HepG2 (cell line): Measurements from ENCODE around the gene ZFAND2A. TPM values are rescaled to one million over a fixed set of nuclear protein-coding genes. Genes with fewer than 3 reads are reported as not detected.

Experiments used
- ATAC-seq: fragments of 200-7000 bp; cut with Tn5 transposase; 3 replicates; pipeline ENCODE4 v1.9.1; 2020; ENCODE audit warnings: mild to moderate bottlenecking, moderate library complexity
- BruUV-seq: library from RNA; stranded (reverse); fragments of 400-500 nt; replicated peaks from 2 replicates; lab custom pipeline; 2021; lab: Mats Ljungman, UMichigan
- CTCF ChIA-PET: fragments of 300-600 bp; formaldehyde crosslinking; extraction: SDS; loops from one replicate; lab custom pipeline; 2021; ENCODE audit warnings: low total read pairs, inconsistent platforms, low intra/inter-chr PET ratio; lab: Yijun Ruan, JAX
- POLR2A ChIA-PET: fragments of 350-600 bp; sonication (Branson Sonifier 250); formaldehyde crosslinking; loops from one replicate; lab custom pipeline; 2020; ENCODE audit warnings: antibody characterized with exemption, inconsistent platforms; lab: Yijun Ruan, JAX
- DNase-seq: peaks from one replicate; pipeline ENCODE4 v3.0.0-alpha.2; 2015; ENCODE audit warnings: low spot score
- FAIRE-seq: peaks from 3 replicates; lab custom pipeline; 2011; peaks lifted over from hg19 to GRCh38; lab: Jason Lieb, UNC
- H2AFZ ChIP-seq: one replicate; pipeline ENCODE4 v1.6.1; 2011; ENCODE audit warnings: low read length, inconsistent platforms
- H3K27ac ChIP-seq: fragments of 300-600 bp; 3 replicates; pipeline ENCODE4 v1.8.0; 2011; ENCODE audit warnings: mixed run types, mild to moderate bottlenecking, mixed read lengths, low read length, inconsistent platforms; ENCODE audit not compliant: insufficient read depth; ENCODE audit errors: extremely low read length
- H3K27me3 ChIP-seq, 2 experiments: fragments of 200-600 bp in 1 of 2; 2 replicates in 1 of 2; 3 replicates in 1 of 2; pipeline versions ENCODE4 v1.6.0 to v1.8.0; 2011; ENCODE audit warnings: low read length in 2 of 2, mild to moderate bottlenecking in 2 of 2, moderate library complexity in 2 of 2, inconsistent platforms in 1 of 2; ENCODE audit not compliant: insufficient read depth in 2 of 2, control insufficient read depth in 1 of 2
- H3K36me3 ChIP-seq, 2 experiments: fragments of 200-600 bp in 1 of 2; replicated peaks in 1 of 2; 2 replicates in 1 of 2; 3 replicates in 1 of 2; pipeline versions ENCODE4 v1.5.1 to v1.8.0; 2011; ENCODE audit warnings: low read length in 2 of 2, inconsistent platforms in 1 of 2; ENCODE audit not compliant: insufficient read depth in 2 of 2, control insufficient read depth in 1 of 2
- H3K4me1 ChIP-seq: 2 replicates; pipeline ENCODE4 v1.5.1; 2012; ENCODE audit warnings: low read length, inconsistent platforms; ENCODE audit not compliant: insufficient read depth
- H3K4me2 ChIP-seq: 2 replicates; pipeline ENCODE4 v1.6.0; 2011; ENCODE audit warnings: low read depth, low read length, inconsistent platforms
- H3K4me3 ChIP-seq, 3 experiments: fragments of 200-600 bp in 1 of 3; sonication (generic), shearing (Covaris generic) in 1 of 3; replicated peaks in 1 of 3; 2 replicates each; pipeline ENCODE4 v1.5.1; 2011 to 2016; ENCODE audit warnings: low read length in 3 of 3, inconsistent platforms in 2 of 3, low read depth in 2 of 3, mild to moderate bottlenecking in 2 of 3, control low read depth in 1 of 3, mixed read lengths in 1 of 3; ENCODE audit not compliant: insufficient read depth in 1 of 3
- H3K79me2 ChIP-seq: one replicate; pipeline ENCODE4 v1.6.1; 2011; ENCODE audit warnings: low read length, inconsistent platforms; ENCODE audit not compliant: insufficient read depth
- H3K9ac ChIP-seq: 2 replicates; pipeline ENCODE4 v1.6.0; 2011; ENCODE audit warnings: mild to moderate bottlenecking, low read depth, low read length, inconsistent platforms; ENCODE audit not compliant: insufficient read depth
- H3K9me3 ChIP-seq: 2 replicates; pipeline ENCODE4 v1.5.1; 2012; ENCODE audit warnings: mild to moderate bottlenecking, low read length
- H4K20me1 ChIP-seq: 2 replicates; pipeline ENCODE4 v1.6.0; 2011; ENCODE audit warnings: inconsistent platforms, mild to moderate bottlenecking, low read length, moderate library complexity; ENCODE audit not compliant: insufficient read depth
- KLF6 ChIP-seq: IDR thresholded peaks from 2 replicates; pipeline ENCODE4 v1.8.0; 2016; ENCODE audit warnings: missing biosample characterization, missing genetic modification reagents
- SP1 ChIP-seq, 2 experiments: fragments of 450-650 bp in 1 of 2; sonication (generic) in 1 of 2; formaldehyde crosslinking in 1 of 2; IDR thresholded peaks; 2 replicates each; pipeline versions ENCODE4 v1.4.0 to v1.6.1; 2016 to 2020; ENCODE audit warnings: missing genetic modification reagents in 1 of 2
- ZBTB2 ChIP-seq: sonication (generic); formaldehyde crosslinking; IDR thresholded peaks from 2 replicates; pipeline ENCODE4 v1.8.0; 2022; ENCODE audit warnings: low read depth, missing genetic modification reagents
- ZBTB42 ChIP-seq: sonication (generic); formaldehyde crosslinking; IDR thresholded peaks from 2 replicates; pipeline ENCODE4 v1.5.0; 2020; ENCODE audit warnings: mild to moderate bottlenecking, missing genetic modification reagents
- ZNF451 ChIP-seq: sonication (generic); formaldehyde crosslinking; IDR thresholded peaks from 2 replicates; pipeline ENCODE4 v1.5.0; 2020; ENCODE audit warnings: mild to moderate bottlenecking, missing genetic modification reagents
- WGBS: methylation state at CpG from one replicate; pipeline ENCODE4 v1.1.6; 2017; ENCODE audit warnings: low lambda C conversion rate; 5-methylcytosine and 5-hydroxymethylcytosine counted together
- in situ Hi-C: cut with HindIII; loops from 2 replicates; pipeline ENCODE4 v1.10.0; 2017; ENCODE audit warnings: low pct_unique_long_range_greater_than_20kb; ENCODE audit not compliant: extremely low pct_ligation_motif_present
- intact Hi-C: fragments of 100-400 bp; cut with micrococcal nuclease; formaldehyde crosslinking; loops from one replicate; pipeline ENCODE4 v1.10.0; 2022; ENCODE audit not compliant: unreplicated experiment
- polyA plus RNA-seq, 8 experiments: library from polyadenylated mRNA; depleted of rRNA in 3 of 8; stranded (reverse) in 7 of 8; unstranded in 1 of 8; fragments of >200 nt; fragmentation: Illumina TruSeq in 4 of 8; extraction: Trizol in 4 of 8; gene quantifications; 2 replicates each; pipeline versions ENCODE4 v1.2.1 to v1.2.3, GENCODE V29; 2011 to 2016; ENCODE audit warnings: low read depth in 4 of 8, missing spikeins in 1 of 8, mixed read lengths in 1 of 8; ENCODE audit not compliant: insufficient read depth in 1 of 8
- total RNA-seq, 5 experiments: library from RNA; depleted of rRNA; stranded (reverse); fragments of >200 nt; fragmentation: Illumina TruSeq; extraction: Trizol; gene quantifications; 2 replicates each; pipeline ENCODE4 v1.2.3, GENCODE V29; 2016; ENCODE audit warnings: low read depth in 1 of 5

ZFAND2A gene
- total and polyA plus RNA-seq, 2 of the 13 experiments (the other 11 are each of a cell fraction or from before 2014, with no cell fraction given), result 140 to 153 TPM

GRCh38 chr7:1113548-1113885, 46.5 kb downstream of the ZFAND2A start:
- Histone ChIP-seq H3K4me3 (no peak overlapping the region), H4K20me1 (no peaks in the 10 kb centered on the region), H3K27ac (no peak overlapping the region), H2AFZ (no peak overlapping the region), H3K4me1 (no peaks in the 10 kb centered on the region), H3K9ac (no peak overlapping the region), H3K27me3 (no peaks in the 10 kb centered on the region), H3K36me3 (peaks cover 9 to 22% of the 10 kb centered on the region in 2 experiments; a peak in 3 of 5 replicates), H3K9me3 (no peaks in the 10 kb centered on the region), H3K79me2 (peaks cover 11% of the 10 kb centered on the region), H3K4me2 (no peak overlapping the region)
- no TSS peak for BruUV-seq
- in situ Hi-C loops (no loop called here), intact Hi-C loops (no loop called here)
- no peak for FAIRE-seq
- WGBS, result 96% methylated on average over 18 of the region's 18 CpGs
- POLR2A ChIA-PET, result no interaction called here
- TF ChIP-seq ZBTB2 (CRISPR knock-in tag) (no peak), SP1 (IDR thresholded peaks at IDR 0.05) (no peak), SP1 (CRISPR knock-in tag; IDR thresholded peaks at IDR 0.05) (no peak)
- DNase-seq, result no peak
- no peak for ATAC-seq
- CTCF ChIA-PET, result no interaction called here

- no peak for FAIRE-seq
- Histone ChIP-seq H3K9ac (no peak overlapping the region), H3K27ac (no peak overlapping the region), H3K36me3 (peaks cover 10 to 22% of the 10 kb centered on the region in 2 experiments; a peak in 3 of 5 replicates), H4K20me1 (no peaks in the 10 kb centered on the region), H3K4me3 (no peak overlapping the region), H3K4me1 (no peaks in the 10 kb centered on the region), H2AFZ (no peak overlapping the region), H3K79me2 (peaks cover 11% of the 10 kb centered on the region), H3K9me3 (no peaks in the 10 kb centered on the region), H3K27me3 (no peaks in the 10 kb centered on the region), H3K4me2 (no peak overlapping the region)
- POLR2A ChIA-PET, result no interaction called here
- in situ Hi-C loops (no loop called here), intact Hi-C loops (no loop called here)
- no TSS peak for BruUV-seq
- ATAC-seq, result no peak
- DNase-seq, result no peak
- CTCF ChIA-PET, result no interaction called here
- no peak for TF ChIP-seq ZNF451 (CRISPR knock-in tag)
- no peak for TF ChIP-seq ZBTB42 (CRISPR knock-in tag)
- no peak for TF ChIP-seq KLF6 (CRISPR knock-in tag)
- WGBS, result 96% methylated on average over 43 of the region's 43 CpGs
Observed at GRCh38 chr7:1112625-1113547, 47.1 kb downstream of the ZFAND2A start.
